Endothelial cell (in vitro differentiated cells): ENCODE results near the gene ANKRD10. TPM values are rescaled to one million over a fixed set of nuclear protein-coding genes. Genes with fewer than 3 reads are reported as not detected.

Source experiments
- DNase-seq: peaks from one replicate; pipeline ENCODE4 v3.0.0; 2021; ENCODE audit warnings: low spot score
- H3K27ac Mint-ChIP-seq: one replicate; pipeline ENCODE4 v1.8.0; 2021; ENCODE audit warnings: mixed read lengths, inconsistent platforms; ENCODE audit not compliant: unreplicated experiment
- H3K27me3 Mint-ChIP-seq: one replicate; pipeline ENCODE4 v1.8.0; 2021; ENCODE audit warnings: mild to moderate bottlenecking, moderate library complexity, mixed read lengths, inconsistent platforms; ENCODE audit not compliant: unreplicated experiment
- H3K36me3 Mint-ChIP-seq: one replicate; pipeline ENCODE4 v1.8.0; 2021; ENCODE audit warnings: mild to moderate bottlenecking, low read depth, mixed read lengths, inconsistent platforms; ENCODE audit not compliant: unreplicated experiment
- H3K4me1 Mint-ChIP-seq: one replicate; pipeline ENCODE4 v1.8.0; 2021; ENCODE audit warnings: mild to moderate bottlenecking, mixed read lengths, inconsistent platforms; ENCODE audit not compliant: unreplicated experiment
- H3K4me3 Mint-ChIP-seq: one replicate; pipeline ENCODE4 v1.8.0; 2021; ENCODE audit warnings: mild to moderate bottlenecking, mixed read lengths, inconsistent platforms; ENCODE audit not compliant: unreplicated experiment
- H3K9me3 Mint-ChIP-seq: one replicate; pipeline ENCODE4 v1.8.0; 2021; ENCODE audit warnings: mixed read lengths, inconsistent platforms; ENCODE audit not compliant: unreplicated experiment
- total RNA-seq: library from RNA; stranded (reverse); fragmentation: NEBNext Ultra II Directional; extraction: Animal tissue kit (Norgen Biotek cat#: 25700); gene quantifications from one replicate; pipeline ENCODE4 v1.2.1, GENCODE V29; 2021; ENCODE audit not compliant: unreplicated experiment
- TF ChIP-seq, protein P1 (sequence below): fragments of 200-600 bp; sonication (generic); IDR thresholded peaks from one replicate; pipeline ENCODE4 v1.5.0; 2021; ENCODE audit warnings: antibody characterized with exemption; ENCODE audit not compliant: unreplicated experiment

The ANKRD10 gene
- total RNA-seq, 1 donor from 2014 or later, result 160 TPM

DNA sequence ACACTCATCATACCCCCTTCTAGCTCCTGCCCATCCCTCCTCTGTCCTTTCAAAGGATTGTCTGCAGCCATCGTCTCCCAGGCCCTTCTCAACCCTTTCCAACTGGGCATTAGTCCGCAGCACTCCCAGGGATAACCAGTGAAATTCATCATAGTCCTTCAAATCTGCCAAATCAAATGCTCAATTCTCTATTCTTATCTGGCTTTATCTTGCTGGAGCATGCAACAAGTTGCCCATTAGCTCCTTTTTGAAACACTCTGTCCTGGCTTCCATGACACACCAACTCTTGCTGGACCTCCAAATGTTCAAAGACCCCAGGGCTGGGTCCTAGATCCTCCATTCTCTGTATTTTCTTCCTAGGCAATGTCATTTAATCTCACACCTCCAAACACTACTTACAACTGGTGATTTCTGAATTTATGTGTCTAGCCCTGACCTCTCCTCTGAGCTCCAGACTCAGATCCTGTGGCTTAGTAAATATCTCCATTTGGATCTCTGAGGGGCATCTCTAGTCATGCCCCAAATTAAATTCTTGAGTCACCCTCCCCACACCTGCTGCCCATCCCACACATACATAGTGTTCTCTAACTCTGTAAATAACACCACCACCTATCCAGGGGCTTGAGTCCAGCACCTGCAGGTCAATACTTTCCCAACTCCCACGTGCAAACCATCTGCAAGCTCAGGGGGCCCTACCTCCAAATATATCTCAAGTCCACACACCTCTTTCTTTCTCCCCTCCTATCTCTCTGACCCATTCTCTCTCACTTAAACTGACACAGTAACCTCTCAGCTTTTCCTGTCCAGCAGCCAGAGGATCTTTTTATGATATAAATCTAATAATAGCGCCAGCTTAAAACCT lies 9.1 kb upstream of the ANKRD10 start:
- H3K4me3 Mint-ChIP-seq, result no peak overlapping the region
- TF ChIP-seq, protein P1, sequence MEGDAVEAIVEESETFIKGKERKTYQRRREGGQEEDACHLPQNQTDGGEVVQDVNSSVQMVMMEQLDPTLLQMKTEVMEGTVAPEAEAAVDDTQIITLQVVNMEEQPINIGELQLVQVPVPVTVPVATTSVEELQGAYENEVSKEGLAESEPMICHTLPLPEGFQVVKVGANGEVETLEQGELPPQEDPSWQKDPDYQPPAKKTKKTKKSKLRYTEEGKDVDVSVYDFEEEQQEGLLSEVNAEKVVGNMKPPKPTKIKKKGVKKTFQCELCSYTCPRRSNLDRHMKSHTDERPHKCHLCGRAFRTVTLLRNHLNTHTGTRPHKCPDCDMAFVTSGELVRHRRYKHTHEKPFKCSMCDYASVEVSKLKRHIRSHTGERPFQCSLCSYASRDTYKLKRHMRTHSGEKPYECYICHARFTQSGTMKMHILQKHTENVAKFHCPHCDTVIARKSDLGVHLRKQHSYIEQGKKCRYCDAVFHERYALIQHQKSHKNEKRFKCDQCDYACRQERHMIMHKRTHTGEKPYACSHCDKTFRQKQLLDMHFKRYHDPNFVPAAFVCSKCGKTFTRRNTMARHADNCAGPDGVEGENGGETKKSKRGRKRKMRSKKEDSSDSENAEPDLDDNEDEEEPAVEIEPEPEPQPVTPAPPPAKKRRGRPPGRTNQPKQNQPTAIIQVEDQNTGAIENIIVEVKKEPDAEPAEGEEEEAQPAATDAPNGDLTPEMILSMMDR, result no peak
- no peaks in the 10 kb centered on the region for H3K36me3 Mint-ChIP-seq
- DNase-seq, result no peak
- H3K27ac Mint-ChIP-seq, result peak overlapping the region; percentile 16
- peaks cover 14% of the 10 kb centered on the region for H3K4me1 Mint-ChIP-seq
- H3K9me3 Mint-ChIP-seq, result no peaks in the 10 kb centered on the region
- H3K27me3 Mint-ChIP-seq, result no peaks in the 10 kb centered on the region

DNA sequence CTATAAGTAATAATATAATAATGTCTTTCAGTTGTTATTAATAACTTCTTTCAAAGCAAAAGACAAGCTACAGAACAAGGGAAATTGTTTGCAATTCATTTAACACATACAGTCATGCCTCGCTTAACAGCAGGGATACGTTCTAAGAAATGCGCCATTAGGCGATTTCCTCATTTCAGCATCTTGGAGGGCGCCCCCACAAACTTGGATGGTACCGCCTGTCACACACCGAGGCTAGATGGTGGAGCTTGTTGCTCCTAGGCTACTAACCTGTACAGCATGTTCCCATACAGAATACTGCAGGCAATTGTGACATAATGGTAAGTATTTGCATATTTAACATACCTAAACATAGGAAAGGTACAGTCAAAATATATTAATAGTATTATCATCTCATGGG lies 8.2 kb upstream of the ANKRD10 start:
- H3K27ac Mint-ChIP-seq, result no peak overlapping the region
- H3K36me3 Mint-ChIP-seq, result no peaks in the 10 kb centered on the region
- no peaks in the 10 kb centered on the region for H3K27me3 Mint-ChIP-seq
- TF ChIP-seq, protein P1, result no peak
- H3K9me3 Mint-ChIP-seq, result no peaks in the 10 kb centered on the region
- no peak overlapping the region for H3K4me3 Mint-ChIP-seq
- peaks cover 14% of the 10 kb centered on the region for H3K4me1 Mint-ChIP-seq
- DNase-seq, result no peak

DNA sequence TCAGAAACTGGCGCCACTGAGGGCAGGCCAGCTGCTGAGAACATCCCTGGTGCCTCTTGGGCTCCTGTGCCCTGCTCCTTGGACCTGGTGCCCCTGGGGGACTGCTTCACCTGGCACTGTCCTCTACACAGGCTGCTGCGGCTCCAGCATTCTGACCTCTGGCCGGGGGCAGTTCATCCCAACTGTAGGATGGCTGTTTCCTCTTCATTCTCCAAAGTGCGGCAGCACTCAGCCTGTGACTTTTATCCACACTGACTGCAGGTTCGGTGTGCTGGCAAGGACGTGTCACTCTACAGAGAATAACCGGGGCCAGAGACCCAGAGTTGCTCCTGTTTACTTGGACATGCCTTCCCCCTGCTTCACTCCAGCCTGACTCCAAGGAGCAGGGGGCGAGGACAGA lies 7.6 kb upstream of the ANKRD10 start:
- no peak for DNase-seq
- Mint-ChIP-seq H3K27me3 (no peaks in the 10 kb centered on the region), H3K4me3 (no peak overlapping the region), H3K27ac (no peak overlapping the region), H3K9me3 (no peaks in the 10 kb centered on the region), H3K4me1 (peaks cover 14% of the 10 kb centered on the region), H3K36me3 (no peaks in the 10 kb centered on the region)
- TF ChIP-seq, protein P1, result no peak

DNA sequence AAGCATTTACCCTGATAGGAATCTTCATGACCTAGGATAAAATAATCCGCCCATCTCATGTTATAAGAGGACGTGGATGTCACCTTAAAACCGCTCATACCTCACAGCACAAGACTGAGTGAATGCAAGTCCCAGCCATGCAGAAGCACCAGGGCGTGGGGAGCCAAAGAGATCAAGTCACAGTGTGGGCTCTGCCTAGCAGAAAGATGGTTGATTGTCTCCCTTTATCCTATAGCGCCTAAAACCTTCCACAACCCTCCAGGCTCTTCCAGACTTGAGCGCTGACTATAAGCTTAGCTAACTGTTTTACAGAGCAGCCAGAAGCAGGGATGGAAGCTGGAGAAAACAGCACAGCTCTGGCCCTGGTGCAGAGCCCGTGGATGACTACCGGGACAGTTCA lies 6.8 kb upstream of the ANKRD10 start:
- no peak for DNase-seq
- Mint-ChIP-seq H3K27me3 (no peaks in the 10 kb centered on the region), H3K27ac (no peak overlapping the region)

DNA sequence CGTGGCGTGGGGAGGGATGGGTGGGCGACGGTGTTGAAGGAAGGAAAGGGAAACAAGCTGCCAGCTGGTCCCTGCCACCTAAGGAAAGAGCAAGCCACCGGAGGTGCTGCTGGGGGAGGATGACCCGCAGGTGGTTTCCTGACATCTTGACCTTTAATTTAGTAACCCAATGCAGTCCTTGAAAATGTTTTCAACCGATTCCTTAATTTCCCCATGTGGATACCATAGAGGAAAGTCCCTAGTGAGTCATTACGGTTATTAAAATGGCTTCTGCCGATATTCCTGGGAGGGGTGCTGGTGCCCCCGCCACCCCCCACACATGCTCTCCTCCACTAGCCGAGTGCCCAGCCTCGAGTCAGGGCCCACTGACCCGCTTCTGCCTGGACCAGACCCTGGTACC lies 6.3 kb upstream of the ANKRD10 start:
- H3K4me1 Mint-ChIP-seq, result peaks cover 18% of the 10 kb centered on the region
- no peak overlapping the region for H3K27ac Mint-ChIP-seq
- no peaks in the 10 kb centered on the region for H3K27me3 Mint-ChIP-seq
- TF ChIP-seq, protein P1, result no peak
- H3K9me3 Mint-ChIP-seq, result no peaks in the 10 kb centered on the region
- no peak for DNase-seq
- H3K4me3 Mint-ChIP-seq, result no peak overlapping the region
- H3K36me3 Mint-ChIP-seq, result no peaks in the 10 kb centered on the region

More for the DNA sequence above, 6.8 kb upstream of the ANKRD10 start:
- TF ChIP-seq, protein P1, result no peak
- H3K4me3 Mint-ChIP-seq, result no peak overlapping the region
- peaks cover 14% of the 10 kb centered on the region for H3K4me1 Mint-ChIP-seq
- no peaks in the 10 kb centered on the region for H3K9me3 Mint-ChIP-seq
- no peaks in the 10 kb centered on the region for H3K36me3 Mint-ChIP-seq
